ENCODE results near the gene MMD2.
A peak's percentile ranks its signal among the peaks of the same experiment; 100 is the strongest.

The MMD2 gene

GRCh38 chr7:4937411-4937810 lies 21.6 kb downstream of the MMD2 start:
- no peak for TF ChIP-seq Cebpa-rat (IDR thresholded peaks at IDR 0.05)
- no peak overlapping the region for H3K4me2 ChIP-seq
- no peaks in the 10 kb centered on the region for H3K27me3 ChIP-seq
- no peaks in the 10 kb centered on the region for H3K36me3 ChIP-seq
- H3K9me3 ChIP-seq = no peaks in the 10 kb centered on the region
- no peak overlapping the region for H3K9ac ChIP-seq
- H3K4me1 ChIP-seq = peaks cover under 1% of the 10 kb centered on the region; the same call in 1 of the 2 replicates
- H3K27ac ChIP-seq = no peak overlapping the region
- no peaks in the 10 kb centered on the region for H4K20me1 ChIP-seq
- H3K4me3 ChIP-seq = no peak overlapping the region

GRCh38 chr7:4934419-4935025 lies 24.5 kb downstream of the MMD2 start:
- H4K20me1 ChIP-seq = no peaks in the 10 kb centered on the region
- H3K4me3 ChIP-seq = no peak overlapping the region
- TF ChIP-seq Cebpa-rat (IDR thresholded peaks at IDR 0.05) = no peak
- no peak overlapping the region for H3K9ac ChIP-seq
- no peak overlapping the region for H3K27ac ChIP-seq
- H3K36me3 ChIP-seq = no peaks in the 10 kb centered on the region
- H3K4me1 ChIP-seq = peaks cover 12% of the 10 kb centered on the region
- no peaks in the 10 kb centered on the region for H3K9me3 ChIP-seq
- H3K4me2 ChIP-seq = no peak overlapping the region
- no peaks in the 10 kb centered on the region for H3K27me3 ChIP-seq

GRCh38 chr7:4931943-4932342 lies 27.0 kb downstream of the MMD2 start:
- H3K9me3 ChIP-seq = no peaks in the 10 kb centered on the region
- no peak for TF ChIP-seq Cebpa-rat (IDR thresholded peaks at IDR 0.05)

GRCh38 chr7:4929005-4929404 lies 30.0 kb downstream of the MMD2 start:
- Histone ChIP-seq H3K4me2 (no peak overlapping the region), H4K20me1 (no peaks in the 10 kb centered on the region), H3K4me1 (peaks cover 22% of the 10 kb centered on the region), H3K4me3 (no peak overlapping the region), H3K27ac (no peak overlapping the region), H3K27me3 (no peaks in the 10 kb centered on the region), H3K9ac (no peak overlapping the region), H3K36me3 (no peaks in the 10 kb centered on the region), H3K9me3 (0 out of 2 replicates have a peak, but pooled peaks cover 5% of the 10 kb centered on the region)
- no peak for TF ChIP-seq Cebpa-rat (IDR thresholded peaks at IDR 0.05)

More at GRCh38 chr7:4931943-4932342, 27.0 kb downstream of the MMD2 start:
- Histone ChIP-seq H3K27me3 (no peaks in the 10 kb centered on the region), H3K27ac (no peak overlapping the region), H3K9ac (no peak overlapping the region), H3K4me2 (peak overlapping the region; percentile 47), H3K4me3 (no peak overlapping the region), H3K36me3 (no peaks in the 10 kb centered on the region), H3K4me1 (peaks cover 13% of the 10 kb centered on the region), H4K20me1 (no peaks in the 10 kb centered on the region)

GRCh38 chr7:4928445-4928844 lies 30.5 kb downstream of the MMD2 start:
- TF ChIP-seq Cebpa-rat (IDR thresholded peaks at IDR 0.05) = no peak
- Histone ChIP-seq H3K4me2 (no peak overlapping the region), H3K27ac (no peak overlapping the region), H3K4me3 (no peak overlapping the region), H3K9ac (no peak overlapping the region), H3K27me3 (no peaks in the 10 kb centered on the region), H4K20me1 (no peaks in the 10 kb centered on the region), H3K4me1 (peaks cover 22% of the 10 kb centered on the region), H3K36me3 (no peaks in the 10 kb centered on the region), H3K9me3 (0 out of 2 replicates have a peak, but pooled peaks cover 5% of the 10 kb centered on the region)

GRCh38 chr7:4919969-4920766 lies 38.8 kb downstream of the MMD2 start:
- Histone ChIP-seq H3K36me3 (no peaks in the 10 kb centered on the region), H3K4me3 (no peak overlapping the region), H3K4me2 (no peak overlapping the region), H4K20me1 (no peaks in the 10 kb centered on the region), H3K27ac (no peak overlapping the region), H3K9ac (no peak overlapping the region), H3K27me3 (no peaks in the 10 kb centered on the region), H3K9me3 (peaks cover 6% of the 10 kb centered on the region; the same call in 1 of the 2 replicates), H3K4me1 (0 out of 2 replicates have a peak, but pooled peaks cover 6% of the 10 kb centered on the region)
- TF ChIP-seq Cebpa-rat (IDR thresholded peaks at IDR 0.05) = no peak

- H3K9me3 ChIP-seq = peaks cover 6% of the 10 kb centered on the region; the same call in 1 of the 2 replicates
- no peak overlapping the region for H3K4me3 ChIP-seq
- 0 out of 2 replicates have a peak, but pooled peaks cover 6% of the 10 kb centered on the region for H3K4me1 ChIP-seq
- H3K27me3 ChIP-seq = no peaks in the 10 kb centered on the region
- H3K4me2 ChIP-seq = no peak overlapping the region
- no peak for TF ChIP-seq Cebpa-rat (IDR thresholded peaks at IDR 0.05)
- H3K27ac ChIP-seq = no peak overlapping the region
- no peak overlapping the region for H3K9ac ChIP-seq
- H4K20me1 ChIP-seq = no peaks in the 10 kb centered on the region
- no peaks in the 10 kb centered on the region for H3K36me3 ChIP-seq
These were observed 42.9 kb downstream of the MMD2 start for GRCh38 chr7:4916113-4916512.

- Histone ChIP-seq H3K27me3 (no peaks in the 10 kb centered on the region), H3K4me2 (no peak overlapping the region), H3K9ac (no peak overlapping the region), H3K4me1 (no peaks in the 10 kb centered on the region), H4K20me1 (no peaks in the 10 kb centered on the region), H3K27ac (no peak overlapping the region), H3K36me3 (no peaks in the 10 kb centered on the region), H3K9me3 (peaks cover 6% of the 10 kb centered on the region; the same call in 1 of the 2 replicates), H3K4me3 (no peak overlapping the region)
- no peak for TF ChIP-seq Cebpa-rat (IDR thresholded peaks at IDR 0.05)
These were observed 47.7 kb downstream of the MMD2 start for GRCh38 chr7:4911111-4911828.

GRCh38 chr7:4906682-4907081 lies 52.3 kb downstream of the MMD2 start:
- no peak for TF ChIP-seq Cebpa-rat (IDR thresholded peaks at IDR 0.05)

More at GRCh38 chr7:4906682-4907081, 52.3 kb downstream of the MMD2 start:
- H3K9me3 ChIP-seq = peaks cover 6% of the 10 kb centered on the region; the same call in 1 of the 2 replicates
- H3K27ac ChIP-seq = no peak overlapping the region
- no peak overlapping the region for H3K9ac ChIP-seq
- no peaks in the 10 kb centered on the region for H3K27me3 ChIP-seq
- no peak overlapping the region for H3K4me3 ChIP-seq
- no peaks in the 10 kb centered on the region for H3K36me3 ChIP-seq
- H4K20me1 ChIP-seq = no peaks in the 10 kb centered on the region
- peaks cover 29% of the 10 kb centered on the region for H3K4me1 ChIP-seq
- no peak overlapping the region for H3K4me2 ChIP-seq

Measured in BLaER1 (cell line).